Keratinocyte (primary cell): ENCODE results near the gene ITGAV. TPM values are rescaled to one million over a fixed set of nuclear protein-coding genes. Genes with fewer than 3 reads are reported as not detected.

Experiments
- DNase-seq: peaks from one replicate; pipeline ENCODE4 v3.0.0-alpha.2; 2011; ENCODE audit warnings: low read depth, missing footprints, low spot score
- FAIRE-seq: peaks from 2 replicates; lab custom pipeline; 2011; peaks lifted over from hg19 to GRCh38; lab: Jason Lieb, UNC
- H2AFZ ChIP-seq: 2 replicates; pipeline ENCODE4 v1.6.0; 2012; ENCODE audit warnings: low read length, control low read depth, inconsistent platforms; ENCODE audit not compliant: control insufficient read depth
- H3K27ac ChIP-seq: 2 replicates; pipeline ENCODE4 v1.5.1; 2011; ENCODE audit warnings: low read length; ENCODE audit not compliant: control insufficient read depth, insufficient read depth
- H3K27me3 ChIP-seq: 3 replicates; pipeline ENCODE4 v1.6.0; 2011; ENCODE audit warnings: low read length; ENCODE audit not compliant: control insufficient read depth, insufficient read depth; ENCODE audit errors: extremely low read depth
- H3K36me3 ChIP-seq, 2 experiments: 2 replicates in 1 of 2; 3 replicates in 1 of 2; pipeline ENCODE4 v1.5.1; 2011; ENCODE audit warnings: low read length in 2 of 2, mild to moderate bottlenecking in 1 of 2; ENCODE audit not compliant: control insufficient read depth in 2 of 2, insufficient read depth in 2 of 2; ENCODE audit errors: extremely low read depth in 1 of 2
- H3K4me1 ChIP-seq: 3 replicates; pipeline ENCODE4 v1.5.1; 2011; ENCODE audit warnings: low read length; ENCODE audit not compliant: control insufficient read depth, insufficient read depth; ENCODE audit errors: extremely low read depth
- H3K4me2 ChIP-seq: 3 replicates; pipeline ENCODE4 v1.6.0; 2011; ENCODE audit warnings: low read depth, low read length; ENCODE audit not compliant: control insufficient read depth, insufficient read depth; ENCODE audit errors: extremely low read depth
- H3K4me3 ChIP-seq, 3 experiments: fragments of 200-600 bp in 1 of 3; sonication (generic) in 1 of 3; 2 replicates in 2 of 3; 3 replicates in 1 of 3; pipeline ENCODE4 v1.5.1; 2011 to 2016; ENCODE audit warnings: low read length in 3 of 3, mild to moderate bottlenecking in 3 of 3, control low read depth in 2 of 3, inconsistent platforms in 1 of 3, low read depth in 1 of 3, mixed read lengths in 1 of 3, mixed run types in 1 of 3, moderate library complexity in 1 of 3; ENCODE audit not compliant: control insufficient read depth in 2 of 3, insufficient read depth in 2 of 3; ENCODE audit errors: extremely low read depth in 1 of 3
- H3K79me2 ChIP-seq: 2 replicates; pipeline ENCODE4 v1.6.0; 2012; ENCODE audit warnings: low read length; ENCODE audit not compliant: control insufficient read depth, insufficient read depth
- H3K9ac ChIP-seq: 3 replicates; pipeline ENCODE4 v1.6.0; 2011; ENCODE audit warnings: low read length; ENCODE audit not compliant: control insufficient read depth, insufficient read depth; ENCODE audit errors: extremely low read depth
- H3K9me1 ChIP-seq: 3 replicates; pipeline ENCODE4 v1.6.0; 2011; ENCODE audit warnings: low read length; ENCODE audit not compliant: control insufficient read depth, insufficient read depth; ENCODE audit errors: extremely low read depth
- H3K9me3 ChIP-seq: 2 replicates; pipeline ENCODE4 v1.5.1; 2012; ENCODE audit warnings: low read depth, low read length; ENCODE audit not compliant: control insufficient read depth
- H4K20me1 ChIP-seq: 3 replicates; pipeline ENCODE4 v1.6.0; 2011; ENCODE audit warnings: low read length; ENCODE audit not compliant: control insufficient read depth, insufficient read depth; ENCODE audit errors: extremely low read depth
- EZH2 ChIP-seq: IDR thresholded peaks from one replicate; pipeline ENCODE4 v1.6.1; 2012; ENCODE audit warnings: inconsistent platforms, mild to moderate bottlenecking, low read length, moderate library complexity
- dilution Hi-C: fragments of 300-500 bp; cut with MboI; formaldehyde crosslinking; loops from one replicate; pipeline ENCODE4 v1.7.0; 2020; ENCODE audit warnings: low sequenced_read_pairs; ENCODE audit not compliant: extremely low pct_ligation_motif_present
- polyA plus RNA-seq, 5 experiments: library from polyadenylated mRNA; depleted of rRNA in 3 of 5; stranded (reverse) in 3 of 5; stranded (forward) in 1 of 5; unstranded in 1 of 5; fragments of >200 nt; gene quantifications; 1 replicate in 1 of 5; 2 replicates in 3 of 5; 3 replicates in 1 of 5; pipeline versions ENCODE4 v1.2.1 to v1.2.3, GENCODE V29; 2011 to 2012; ENCODE audit warnings: missing spikeins in 2 of 5, low read depth in 1 of 5, low replicate concordance in 1 of 5
- TF ChIP-seq, protein P1 (sequence below), 3 experiments: IDR thresholded peaks in 1 of 3; conservative IDR thresholded peaks in 1 of 3; optimal IDR thresholded peaks in 1 of 3; 2 replicates in 2 of 3; 3 replicates in 1 of 3; pipeline versions ENCODE3 to v1.5.1; 2011; ENCODE audit warnings: low read length in 3 of 3, mild to moderate bottlenecking in 3 of 3, moderate library complexity in 2 of 3, control low read depth in 1 of 3, inconsistent platforms in 1 of 3; ENCODE audit not compliant: insufficient read depth in 2 of 3; ENCODE audit errors: extremely low read depth in 1 of 3

The ITGAV gene
- polyA plus RNA-seq, 1 donor (not counting 4 experiments of a cell fraction or from before 2014, with no cell fraction given) = 63.7 TPM

- Histone ChIP-seq H3K9me3 (no peaks in the 10 kb centered on the region), H3K79me2 (peaks cover 26% of the 10 kb centered on the region), H3K27ac (no peak overlapping the region), H3K36me3 (peaks cover 2 to 3% of the 10 kb centered on the region in 2 experiments), H2AFZ (no peak overlapping the region), H3K27me3 (no peaks in the 10 kb centered on the region), H4K20me1 (no peaks in the 10 kb centered on the region), H3K9me1 (no peaks in the 10 kb centered on the region), H3K9ac (no peak overlapping the region), H3K4me2 (no peak overlapping the region), H3K4me1 (no peaks in the 10 kb centered on the region), H3K4me3 (no peak overlapping the region)
- DNase-seq = no peak
- no peak for FAIRE-seq
- dilution Hi-C loops = no loop called here
- TF ChIP-seq, protein P1, sequence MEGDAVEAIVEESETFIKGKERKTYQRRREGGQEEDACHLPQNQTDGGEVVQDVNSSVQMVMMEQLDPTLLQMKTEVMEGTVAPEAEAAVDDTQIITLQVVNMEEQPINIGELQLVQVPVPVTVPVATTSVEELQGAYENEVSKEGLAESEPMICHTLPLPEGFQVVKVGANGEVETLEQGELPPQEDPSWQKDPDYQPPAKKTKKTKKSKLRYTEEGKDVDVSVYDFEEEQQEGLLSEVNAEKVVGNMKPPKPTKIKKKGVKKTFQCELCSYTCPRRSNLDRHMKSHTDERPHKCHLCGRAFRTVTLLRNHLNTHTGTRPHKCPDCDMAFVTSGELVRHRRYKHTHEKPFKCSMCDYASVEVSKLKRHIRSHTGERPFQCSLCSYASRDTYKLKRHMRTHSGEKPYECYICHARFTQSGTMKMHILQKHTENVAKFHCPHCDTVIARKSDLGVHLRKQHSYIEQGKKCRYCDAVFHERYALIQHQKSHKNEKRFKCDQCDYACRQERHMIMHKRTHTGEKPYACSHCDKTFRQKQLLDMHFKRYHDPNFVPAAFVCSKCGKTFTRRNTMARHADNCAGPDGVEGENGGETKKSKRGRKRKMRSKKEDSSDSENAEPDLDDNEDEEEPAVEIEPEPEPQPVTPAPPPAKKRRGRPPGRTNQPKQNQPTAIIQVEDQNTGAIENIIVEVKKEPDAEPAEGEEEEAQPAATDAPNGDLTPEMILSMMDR (optimal IDR thresholded peaks at IDR 0.05 in 1 of 3, IDR thresholded peaks at IDR 0.05 in 1 of 3, conservative IDR thresholded peaks at IDR 0.05 in 1 of 3; ENCODE audit: extremely low read depth in 1 of 3, insufficient read depth in 2 of 3, low read length in 3 of 3) = no peak
- no peak for TF ChIP-seq EZH2
Measured at GRCh38 chr2:186610785-186611184, 20.9 kb downstream of the ITGAV start.

- Histone ChIP-seq H3K4me1 (no peaks in the 10 kb centered on the region), H3K36me3 (peaks cover 1 to 3% of the 10 kb centered on the region in 2 experiments), H2AFZ (no peak overlapping the region), H3K79me2 (peaks cover 26% of the 10 kb centered on the region), H4K20me1 (no peaks in the 10 kb centered on the region), H3K27me3 (no peaks in the 10 kb centered on the region), H3K9ac (no peak overlapping the region), H3K4me2 (no peak overlapping the region), H3K9me1 (no peaks in the 10 kb centered on the region), H3K27ac (no peak overlapping the region), H3K4me3 (no peak overlapping the region), H3K9me3 (no peaks in the 10 kb centered on the region)
- TF ChIP-seq, protein P1 (optimal IDR thresholded peaks at IDR 0.05 in 1 of 3, IDR thresholded peaks at IDR 0.05 in 1 of 3, conservative IDR thresholded peaks at IDR 0.05 in 1 of 3; ENCODE audit: extremely low read depth in 1 of 3, insufficient read depth in 2 of 3, low read length in 3 of 3) = no peak
- TF ChIP-seq EZH2 = no peak
- FAIRE-seq (peak; percentile 39), DNase-seq (no peak)
- dilution Hi-C loops = no loop called here
Measured at GRCh38 chr2:186611526-186611925, 21.7 kb downstream of the ITGAV start.
